PC-9 (cell line): Measurements from ENCODE around the gene KRT79. TPM values are rescaled to one million over a fixed set of nuclear protein-coding genes. Genes with fewer than 3 reads are reported as not detected.

ENCODE experiments used
- BruUV-seq: library from RNA; stranded (reverse); fragments of 400-500 nt; replicated peaks from 2 replicates; lab custom pipeline; 2021; lab: Mats Ljungman, UMichigan
- CTCF ChIA-PET: fragments of 300-600 bp; sonication (Branson Sonifier 250); formaldehyde crosslinking; loops from one replicate; lab custom pipeline; 2022; ENCODE audit warnings: antibody characterized with exemption; lab: Charles Lee
- POLR2A ChIA-PET: fragments of 300-600 bp; sonication (Branson Sonifier 250); formaldehyde crosslinking; loops from one replicate; lab custom pipeline; 2022; ENCODE audit warnings: antibody characterized with exemption; ENCODE audit not compliant: unreplicated experiment; lab: Charles Lee
- DNase-seq, 2 experiments: peaks; one replicate each; pipeline versions ENCODE4 v3.0.0 to v3.0.0-alpha.2; 2015 to 2022; ENCODE audit warnings: mixed read lengths in 1 of 2
- H2AFZ ChIP-seq: fragments of 200-600 bp; sonication (generic); 2 replicates; pipeline ENCODE4 v1.8.1; 2017; ENCODE audit warnings: antibody characterized with exemption
- H3F3A ChIP-seq: fragments of 200-600 bp; sonication (generic); 2 replicates; pipeline ENCODE4 v1.8.1; 2017; ENCODE audit warnings: antibody characterized with exemption, mild to moderate bottlenecking, low read depth; ENCODE audit not compliant: insufficient read depth
- H3K27ac ChIP-seq: fragments of 200-600 bp; sonication (generic); 2 replicates; pipeline ENCODE4 v1.6.1; 2016; ENCODE audit warnings: mixed run types
- H3K27me3 ChIP-seq: fragments of 200-600 bp; sonication (generic); 2 replicates; pipeline ENCODE4 v1.6.1; 2016; ENCODE audit warnings: low read depth, mixed run types; ENCODE audit not compliant: insufficient read depth
- H3K36me3 ChIP-seq: fragments of 200-600 bp; sonication (generic); 2 replicates; pipeline ENCODE4 v1.6.1; 2016; ENCODE audit warnings: low read depth, mixed run types
- H3K4me1 ChIP-seq: fragments of 200-600 bp; sonication (generic); replicated peaks from 2 replicates; pipeline ENCODE4 v1.6.1; 2016; ENCODE audit warnings: mixed run types; ENCODE audit not compliant: insufficient read depth
- H3K4me2 ChIP-seq: fragments of 200-600 bp; sonication (generic); 2 replicates; pipeline ENCODE4 v1.6.1; 2017; ENCODE audit warnings: mixed run types
- H3K4me3 ChIP-seq: fragments of 200-600 bp; sonication (generic); 2 replicates; pipeline ENCODE4 v1.6.1; 2016; ENCODE audit warnings: mixed run types
- H3K79me2 ChIP-seq: fragments of 200-600 bp; sonication (generic); 2 replicates; pipeline ENCODE4 v1.6.1; 2017; ENCODE audit warnings: low read depth, mixed run types
- H3K9me2 ChIP-seq: fragments of 200-600 bp; sonication (generic); 2 replicates; pipeline ENCODE4 v1.8.1; 2017; ENCODE audit warnings: mild to moderate bottlenecking; ENCODE audit not compliant: insufficient read depth
- H3K9me3 ChIP-seq: fragments of 200-600 bp; sonication (generic); 2 replicates; pipeline ENCODE4 v1.8.1; 2016; ENCODE audit warnings: low read depth; ENCODE audit not compliant: insufficient read depth
- H4K20me1 ChIP-seq: fragments of 200-600 bp; sonication (generic); 2 replicates; pipeline ENCODE4 v1.8.1; 2017; ENCODE audit not compliant: insufficient read depth
- EZH2 ChIP-seq: fragments of 200-600 bp; sonication (generic); IDR thresholded peaks from 2 replicates; pipeline ENCODE4 v1.8.0; 2017; ENCODE audit warnings: antibody characterized with exemption, low read depth
- intact Hi-C: fragments of 100-400 bp; cut with micrococcal nuclease; formaldehyde crosslinking; loops from one replicate; pipeline ENCODE4 v1.10.0; 2022; ENCODE audit not compliant: unreplicated experiment
- total RNA-seq: library from RNA; stranded (reverse); gene quantifications from 2 replicates; pipeline ENCODE4 v1.2.3, GENCODE V29; 2021
- TF ChIP-seq, protein P1 (sequence below): fragments of 200-600 bp; sonication (generic); conservative IDR thresholded peaks from 2 replicates; pipeline ENCODE4 v1.6.1; 2017; ENCODE audit warnings: mixed run types, antibody characterized with exemption, mild to moderate bottlenecking, moderate library complexity

Gene KRT79
- total RNA-seq, 1 experiment from 2014 or later: 0.28 TPM

DNA sequence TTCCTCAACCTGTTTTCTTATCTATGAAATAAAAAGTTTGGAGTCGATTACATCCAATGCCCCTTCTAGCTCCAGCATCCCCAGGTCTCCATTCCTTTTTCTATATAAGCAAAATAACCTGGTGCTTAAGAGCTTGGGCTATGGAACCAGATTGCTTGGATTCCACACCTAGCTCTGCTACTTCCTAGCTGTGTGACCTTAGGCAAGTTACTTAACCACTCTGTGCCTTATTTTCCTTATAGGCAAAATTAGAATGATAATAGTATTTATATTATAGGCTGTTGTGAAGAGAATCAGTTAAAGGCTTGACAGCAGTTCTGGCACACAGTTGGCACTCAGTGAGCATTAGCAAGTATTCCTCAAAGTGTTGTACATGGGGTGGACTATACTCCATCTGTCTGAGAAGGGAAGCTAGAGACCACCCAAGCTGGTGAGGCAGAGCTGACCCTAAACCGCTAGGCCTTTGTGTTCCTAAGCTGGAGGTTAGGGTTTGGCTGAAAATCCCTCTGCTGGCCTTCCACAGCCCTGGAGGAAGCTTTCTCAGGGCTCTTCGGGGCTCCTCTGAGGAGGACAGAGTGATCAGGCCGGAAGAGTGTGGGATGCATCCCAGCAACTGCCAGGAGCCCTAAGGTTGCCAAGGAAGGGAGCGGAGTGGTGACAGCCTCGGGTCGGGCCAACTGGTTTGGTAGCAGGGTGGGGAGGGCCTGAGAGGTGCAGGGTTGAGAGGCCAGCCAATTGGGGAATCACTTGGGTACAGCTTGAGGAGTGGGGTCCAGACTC is 14.2 kb downstream of the KRT79 start:
- CTCF ChIA-PET: interaction anchor here (0.6 to 0.7 kb wide), 2 partner anchors 588 to 928 kb away, joined by 8 to 9 read pairs; no protein-coding TSS in a partner anchor
- no TSS peak for BruUV-seq

DNA sequence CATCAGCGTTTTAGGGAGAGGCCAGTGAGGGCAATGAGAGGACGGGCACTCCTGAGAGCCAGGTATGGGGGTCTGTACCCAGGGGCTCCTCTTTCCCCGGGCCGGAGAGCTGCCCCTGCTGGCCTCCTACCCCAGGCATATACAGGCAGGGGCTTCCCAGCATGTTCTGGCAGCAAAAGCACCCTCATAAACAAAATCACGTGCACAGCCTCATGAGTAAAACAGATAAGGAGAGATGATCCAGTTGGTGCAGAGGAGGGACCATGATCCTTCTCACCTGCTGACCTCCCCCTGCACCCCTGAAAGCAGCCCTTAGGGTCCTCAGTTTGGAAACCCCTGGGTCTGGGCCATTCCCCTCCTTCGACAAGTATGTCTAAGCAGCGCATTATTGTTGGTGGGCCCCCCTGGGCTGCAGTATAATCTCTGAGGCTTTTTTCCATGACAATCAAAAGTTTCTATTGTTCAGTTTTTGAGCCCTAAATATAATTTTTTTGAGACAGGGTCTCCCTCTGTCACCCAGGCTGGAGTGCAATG is 15.2 kb downstream of the KRT79 start:
- ChIA-PET POLR2A (interaction anchor here (0.7 kb wide), 1 partner anchor 11 kb away, joined by 4 read pairs; no protein-coding TSS in a partner anchor), CTCF (no interaction called here)
- Histone ChIP-seq H3K4me1 (peaks cover 18% of the 10 kb centered on the region), H3K27me3 (no peaks in the 10 kb centered on the region; the same call in 1 of the 2 replicates), H2AFZ (no peak overlapping the region), H3F3A (peaks cover 4% of the 10 kb centered on the region; the same call in 1 of the 2 replicates), H3K27ac (no peak overlapping the region), H3K79me2 (no peaks in the 10 kb centered on the region), H3K36me3 (no peaks in the 10 kb centered on the region), H3K9me2 (no peaks in the 10 kb centered on the region), H3K4me3 (no peak overlapping the region), H3K4me2 (no peak overlapping the region), H4K20me1 (no peaks in the 10 kb centered on the region), H3K9me3 (no peaks in the 10 kb centered on the region)
- BruUV-seq: no TSS peak
- intact Hi-C loops: no loop called here
- DNase-seq: no peak
- TF ChIP-seq, protein P1, sequence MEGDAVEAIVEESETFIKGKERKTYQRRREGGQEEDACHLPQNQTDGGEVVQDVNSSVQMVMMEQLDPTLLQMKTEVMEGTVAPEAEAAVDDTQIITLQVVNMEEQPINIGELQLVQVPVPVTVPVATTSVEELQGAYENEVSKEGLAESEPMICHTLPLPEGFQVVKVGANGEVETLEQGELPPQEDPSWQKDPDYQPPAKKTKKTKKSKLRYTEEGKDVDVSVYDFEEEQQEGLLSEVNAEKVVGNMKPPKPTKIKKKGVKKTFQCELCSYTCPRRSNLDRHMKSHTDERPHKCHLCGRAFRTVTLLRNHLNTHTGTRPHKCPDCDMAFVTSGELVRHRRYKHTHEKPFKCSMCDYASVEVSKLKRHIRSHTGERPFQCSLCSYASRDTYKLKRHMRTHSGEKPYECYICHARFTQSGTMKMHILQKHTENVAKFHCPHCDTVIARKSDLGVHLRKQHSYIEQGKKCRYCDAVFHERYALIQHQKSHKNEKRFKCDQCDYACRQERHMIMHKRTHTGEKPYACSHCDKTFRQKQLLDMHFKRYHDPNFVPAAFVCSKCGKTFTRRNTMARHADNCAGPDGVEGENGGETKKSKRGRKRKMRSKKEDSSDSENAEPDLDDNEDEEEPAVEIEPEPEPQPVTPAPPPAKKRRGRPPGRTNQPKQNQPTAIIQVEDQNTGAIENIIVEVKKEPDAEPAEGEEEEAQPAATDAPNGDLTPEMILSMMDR: no peak
- TF ChIP-seq EZH2: no peak

More for the DNA sequence above, 14.2 kb downstream of the KRT79 start:
- POLR2A ChIA-PET: interaction anchor here (0.6 to 0.7 kb wide), 2 partner anchors 132 to 239 kb away, joined by 3 to 8 read pairs; no protein-coding TSS in a partner anchor
- H3K9me2 ChIP-seq: no peaks in the 10 kb centered on the region
- H3K79me2 ChIP-seq: no peaks in the 10 kb centered on the region
- no peak overlapping the region for H3K4me2 ChIP-seq
- no peak overlapping the region for H2AFZ ChIP-seq
- no peaks in the 10 kb centered on the region for H4K20me1 ChIP-seq
- no peak overlapping the region for H3K27ac ChIP-seq
- H3F3A ChIP-seq: peaks cover 4% of the 10 kb centered on the region; the same call in 1 of the 2 replicates
- no peaks in the 10 kb centered on the region; the same call in 1 of the 2 replicates for H3K27me3 ChIP-seq
- H3K4me1 ChIP-seq: peaks cover 10% of the 10 kb centered on the region
- H3K36me3 ChIP-seq: no peaks in the 10 kb centered on the region
- no peak for TF ChIP-seq EZH2
- TF ChIP-seq, protein P1: no peak
- no peak overlapping the region for H3K4me3 ChIP-seq
- intact Hi-C loops: no loop called here
- DNase-seq: no peak
- H3K9me3 ChIP-seq: no peaks in the 10 kb centered on the region

DNA sequence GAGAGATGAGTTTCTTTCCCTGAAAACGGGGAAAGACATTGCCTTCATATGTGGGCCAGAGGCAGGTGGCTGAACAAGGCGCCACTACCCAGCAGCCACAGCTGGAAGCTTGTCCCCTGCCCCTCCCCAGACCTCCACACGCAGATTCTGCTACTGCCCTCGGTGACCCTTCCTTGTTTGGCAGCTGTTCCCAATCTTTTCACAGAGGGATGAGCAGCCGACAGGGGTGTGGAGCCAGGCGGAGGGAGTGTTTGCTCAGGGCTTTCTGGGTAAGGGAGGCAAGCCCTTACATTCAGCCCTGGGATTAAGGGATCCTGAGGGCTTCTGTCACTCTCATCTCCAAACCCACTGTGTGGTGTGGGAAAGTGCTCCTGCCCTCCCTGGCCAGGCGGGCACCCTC is 15.7 kb downstream of the KRT79 start:
- Histone ChIP-seq H3K27me3 (no peaks in the 10 kb centered on the region; the same call in 1 of the 2 replicates), H3K79me2 (no peaks in the 10 kb centered on the region), H3K36me3 (no peaks in the 10 kb centered on the region), H3K9me3 (no peaks in the 10 kb centered on the region), H3K4me1 (peaks cover 18% of the 10 kb centered on the region), H2AFZ (no peak overlapping the region), H3K4me2 (no peak overlapping the region), H3K9me2 (no peaks in the 10 kb centered on the region), H3F3A (peaks cover 4% of the 10 kb centered on the region; the same call in 1 of the 2 replicates), H4K20me1 (no peaks in the 10 kb centered on the region), H3K4me3 (no peak overlapping the region), H3K27ac (no peak overlapping the region)
- CTCF ChIA-PET: no interaction called here
- intact Hi-C loops: no loop called here
- no peak for DNase-seq
- BruUV-seq: no TSS peak
- TF ChIP-seq, protein P1: no peak
- TF ChIP-seq EZH2: no peak
- POLR2A ChIA-PET: no interaction called here
